H1 (cell line): ENCODE results near the gene BABAM2. TPM values are rescaled to one million over a fixed set of nuclear protein-coding genes. Genes with fewer than 3 reads are reported as not detected.

Experiments used
- CBX8 ChIP-seq: fragments of 300-800, 300-1000 bp; sonication (generic); IDR thresholded peaks from 2 replicates; pipeline ENCODE4 v1.7.1; 2016; ENCODE audit warnings: low read depth, low read length, borderline replicate concordance
- KDM1A ChIP-seq: fragments of 200-600, 300-600 bp; sonication (generic); IDR thresholded peaks from 2 replicates; pipeline ENCODE4 v1.7.1; 2016; ENCODE audit warnings: mild to moderate bottlenecking, low read length, borderline replicate concordance
- TCF12 ChIP-seq: IDR thresholded peaks from 2 replicates; pipeline ENCODE4 v1.6.1; 2011; ENCODE audit warnings: low read depth, mild to moderate bottlenecking, low read length
- TEAD4 ChIP-seq: IDR thresholded peaks from 2 replicates; pipeline ENCODE4 v1.6.1; 2012; ENCODE audit warnings: low read depth, low read length, inconsistent platforms, mixed read lengths
- polyA plus RNA-seq, 7 experiments: library from polyadenylated mRNA; depleted of rRNA in 3 of 7; stranded (reverse) in 5 of 7; unstranded in 2 of 7; fragments of >200 nt in 5 of 7; fragments of 200-250 nt in 2 of 7; gene quantifications; 1 replicate in 5 of 7; 2 replicates in 1 of 7; 4 replicates in 1 of 7; pipeline versions ENCODE4 v1.2.1 to v1.2.3, GENCODE V29; 2011 to 2013; ENCODE audit warnings: missing spikeins in 2 of 7, mixed read lengths in 2 of 7
- total RNA-seq: library from RNA; stranded (reverse); fragmentation: NEBNext Ultra II Directional; extraction: Animal tissue kit (Norgen Biotek cat#: 25700); gene quantifications from 2 replicates; pipeline ENCODE4 v1.2.1, GENCODE V29; 2021
- TF ChIP-seq, protein P1 (sequence below): fragments of 300-600 bp; sonication (generic); IDR thresholded peaks from 2 replicates; pipeline ENCODE4 v1.7.1; 2012; ENCODE audit warnings: low read length, moderate library complexity, mild to moderate bottlenecking, inconsistent platforms; ENCODE audit not compliant: insufficient replicate concordance
- TF ChIP-seq, protein P2 (sequence below): IDR thresholded peaks from 2 replicates; pipeline ENCODE4 v1.6.1; 2011; ENCODE audit warnings: low read depth, mild to moderate bottlenecking, low read length; ENCODE audit not compliant: insufficient read depth

BABAM2 gene
- total and polyA plus RNA-seq, 2 of the 8 experiments (the other 6 are each of a cell fraction or from before 2014, with no cell fraction given): 15.8 to 20.9 TPM

DNA sequence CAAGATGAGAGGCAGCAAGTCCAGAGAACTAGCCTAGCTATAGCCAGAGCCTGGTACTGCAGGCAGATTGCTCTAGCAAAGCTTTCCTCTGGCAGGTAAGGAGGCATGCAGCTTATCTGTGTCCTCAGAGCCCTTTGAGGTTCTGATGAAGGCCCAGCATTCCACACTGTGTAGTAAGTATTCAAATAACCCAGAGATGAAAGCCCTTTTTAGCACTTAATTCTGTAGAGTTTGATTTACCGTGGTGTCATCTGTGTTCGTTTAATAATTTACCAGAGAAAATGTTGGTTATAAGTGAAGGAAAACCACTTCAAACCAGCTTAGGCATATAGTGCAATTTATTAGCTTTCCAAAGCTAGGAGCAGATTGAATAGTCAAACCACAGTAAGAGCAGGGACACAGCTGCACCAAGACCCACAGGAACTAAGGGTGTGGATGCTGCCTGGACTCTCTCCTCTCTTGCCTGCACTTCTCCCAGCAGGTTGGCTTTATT is 226.6 kb downstream of the BABAM2 start (continued):
- TF ChIP-seq TCF12: no peak
- TF ChIP-seq, protein P1, sequence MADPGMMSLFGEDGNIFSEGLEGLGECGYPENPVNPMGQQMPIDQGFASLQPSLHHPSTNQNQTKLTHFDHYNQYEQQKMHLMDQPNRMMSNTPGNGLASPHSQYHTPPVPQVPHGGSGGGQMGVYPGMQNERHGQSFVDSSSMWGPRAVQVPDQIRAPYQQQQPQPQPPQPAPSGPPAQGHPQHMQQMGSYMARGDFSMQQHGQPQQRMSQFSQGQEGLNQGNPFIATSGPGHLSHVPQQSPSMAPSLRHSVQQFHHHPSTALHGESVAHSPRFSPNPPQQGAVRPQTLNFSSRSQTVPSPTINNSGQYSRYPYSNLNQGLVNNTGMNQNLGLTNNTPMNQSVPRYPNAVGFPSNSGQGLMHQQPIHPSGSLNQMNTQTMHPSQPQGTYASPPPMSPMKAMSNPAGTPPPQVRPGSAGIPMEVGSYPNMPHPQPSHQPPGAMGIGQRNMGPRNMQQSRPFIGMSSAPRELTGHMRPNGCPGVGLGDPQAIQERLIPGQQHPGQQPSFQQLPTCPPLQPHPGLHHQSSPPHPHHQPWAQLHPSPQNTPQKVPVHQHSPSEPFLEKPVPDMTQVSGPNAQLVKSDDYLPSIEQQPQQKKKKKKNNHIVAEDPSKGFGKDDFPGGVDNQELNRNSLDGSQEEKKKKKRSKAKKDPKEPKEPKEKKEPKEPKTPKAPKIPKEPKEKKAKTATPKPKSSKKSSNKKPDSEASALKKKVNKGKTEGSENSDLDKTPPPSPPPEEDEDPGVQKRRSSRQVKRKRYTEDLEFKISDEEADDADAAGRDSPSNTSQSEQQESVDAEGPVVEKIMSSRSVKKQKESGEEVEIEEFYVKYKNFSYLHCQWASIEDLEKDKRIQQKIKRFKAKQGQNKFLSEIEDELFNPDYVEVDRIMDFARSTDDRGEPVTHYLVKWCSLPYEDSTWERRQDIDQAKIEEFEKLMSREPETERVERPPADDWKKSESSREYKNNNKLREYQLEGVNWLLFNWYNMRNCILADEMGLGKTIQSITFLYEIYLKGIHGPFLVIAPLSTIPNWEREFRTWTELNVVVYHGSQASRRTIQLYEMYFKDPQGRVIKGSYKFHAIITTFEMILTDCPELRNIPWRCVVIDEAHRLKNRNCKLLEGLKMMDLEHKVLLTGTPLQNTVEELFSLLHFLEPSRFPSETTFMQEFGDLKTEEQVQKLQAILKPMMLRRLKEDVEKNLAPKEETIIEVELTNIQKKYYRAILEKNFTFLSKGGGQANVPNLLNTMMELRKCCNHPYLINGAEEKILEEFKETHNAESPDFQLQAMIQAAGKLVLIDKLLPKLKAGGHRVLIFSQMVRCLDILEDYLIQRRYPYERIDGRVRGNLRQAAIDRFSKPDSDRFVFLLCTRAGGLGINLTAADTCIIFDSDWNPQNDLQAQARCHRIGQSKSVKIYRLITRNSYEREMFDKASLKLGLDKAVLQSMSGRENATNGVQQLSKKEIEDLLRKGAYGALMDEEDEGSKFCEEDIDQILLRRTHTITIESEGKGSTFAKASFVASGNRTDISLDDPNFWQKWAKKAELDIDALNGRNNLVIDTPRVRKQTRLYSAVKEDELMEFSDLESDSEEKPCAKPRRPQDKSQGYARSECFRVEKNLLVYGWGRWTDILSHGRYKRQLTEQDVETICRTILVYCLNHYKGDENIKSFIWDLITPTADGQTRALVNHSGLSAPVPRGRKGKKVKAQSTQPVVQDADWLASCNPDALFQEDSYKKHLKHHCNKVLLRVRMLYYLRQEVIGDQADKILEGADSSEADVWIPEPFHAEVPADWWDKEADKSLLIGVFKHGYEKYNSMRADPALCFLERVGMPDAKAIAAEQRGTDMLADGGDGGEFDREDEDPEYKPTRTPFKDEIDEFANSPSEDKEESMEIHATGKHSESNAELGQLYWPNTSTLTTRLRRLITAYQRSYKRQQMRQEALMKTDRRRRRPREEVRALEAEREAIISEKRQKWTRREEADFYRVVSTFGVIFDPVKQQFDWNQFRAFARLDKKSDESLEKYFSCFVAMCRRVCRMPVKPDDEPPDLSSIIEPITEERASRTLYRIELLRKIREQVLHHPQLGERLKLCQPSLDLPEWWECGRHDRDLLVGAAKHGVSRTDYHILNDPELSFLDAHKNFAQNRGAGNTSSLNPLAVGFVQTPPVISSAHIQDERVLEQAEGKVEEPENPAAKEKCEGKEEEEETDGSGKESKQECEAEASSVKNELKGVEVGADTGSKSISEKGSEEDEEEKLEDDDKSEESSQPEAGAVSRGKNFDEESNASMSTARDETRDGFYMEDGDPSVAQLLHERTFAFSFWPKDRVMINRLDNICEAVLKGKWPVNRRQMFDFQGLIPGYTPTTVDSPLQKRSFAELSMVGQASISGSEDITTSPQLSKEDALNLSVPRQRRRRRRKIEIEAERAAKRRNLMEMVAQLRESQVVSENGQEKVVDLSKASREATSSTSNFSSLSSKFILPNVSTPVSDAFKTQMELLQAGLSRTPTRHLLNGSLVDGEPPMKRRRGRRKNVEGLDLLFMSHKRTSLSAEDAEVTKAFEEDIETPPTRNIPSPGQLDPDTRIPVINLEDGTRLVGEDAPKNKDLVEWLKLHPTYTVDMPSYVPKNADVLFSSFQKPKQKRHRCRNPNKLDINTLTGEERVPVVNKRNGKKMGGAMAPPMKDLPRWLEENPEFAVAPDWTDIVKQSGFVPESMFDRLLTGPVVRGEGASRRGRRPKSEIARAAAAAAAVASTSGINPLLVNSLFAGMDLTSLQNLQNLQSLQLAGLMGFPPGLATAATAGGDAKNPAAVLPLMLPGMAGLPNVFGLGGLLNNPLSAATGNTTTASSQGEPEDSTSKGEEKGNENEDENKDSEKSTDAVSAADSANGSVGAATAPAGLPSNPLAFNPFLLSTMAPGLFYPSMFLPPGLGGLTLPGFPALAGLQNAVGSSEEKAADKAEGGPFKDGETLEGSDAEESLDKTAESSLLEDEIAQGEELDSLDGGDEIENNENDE: no peak
- no peak for TF ChIP-seq TEAD4
- TF ChIP-seq, protein P2, sequence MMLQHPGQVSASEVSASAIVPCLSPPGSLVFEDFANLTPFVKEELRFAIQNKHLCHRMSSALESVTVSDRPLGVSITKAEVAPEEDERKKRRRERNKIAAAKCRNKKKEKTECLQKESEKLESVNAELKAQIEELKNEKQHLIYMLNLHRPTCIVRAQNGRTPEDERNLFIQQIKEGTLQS: no peak
- TF ChIP-seq CBX8: no peak
- no peak for TF ChIP-seq KDM1A
